ENCODE results near the gene WWOX.

Gene WWOX

DNA sequence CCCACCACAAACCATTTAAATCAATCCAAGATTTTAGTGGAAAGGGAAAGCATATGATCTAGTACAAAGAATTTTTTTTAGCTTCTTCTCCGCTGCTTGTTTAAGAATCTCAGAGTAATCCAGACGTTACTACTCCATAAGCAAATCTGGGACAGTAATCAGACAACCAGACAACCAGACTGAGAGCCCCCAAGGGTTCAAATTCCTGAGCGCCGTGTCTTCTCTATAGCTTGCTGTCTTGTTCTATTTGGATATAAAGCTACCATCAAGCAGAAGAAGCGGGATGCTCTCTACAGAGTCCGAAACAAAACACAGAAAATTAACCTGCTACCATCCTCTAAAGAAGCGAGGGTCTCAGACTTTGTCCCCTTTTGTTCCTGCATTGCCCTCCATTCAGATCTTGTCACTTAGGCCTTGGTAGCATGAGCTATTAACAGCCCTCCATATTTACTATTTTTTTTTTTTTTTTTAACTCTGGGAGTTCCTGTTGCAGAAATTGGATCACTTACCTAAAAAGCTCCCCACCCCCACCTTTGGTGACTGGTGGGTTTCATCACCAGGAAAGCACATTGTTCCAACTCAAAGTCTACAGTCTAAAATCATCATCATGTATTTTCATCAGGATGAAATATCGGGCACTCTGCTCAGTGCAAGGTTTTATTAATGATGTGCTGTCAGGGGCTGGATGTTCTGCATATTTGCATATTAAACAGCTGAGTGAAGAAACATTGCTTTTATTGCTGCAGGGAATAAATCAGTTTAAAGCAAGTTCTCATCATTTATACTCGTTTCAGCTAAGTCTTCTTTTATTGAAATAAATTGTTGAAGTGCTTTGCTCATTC lies 576.7 kb downstream of the WWOX start:
- DNase-seq, result no peak

DNA sequence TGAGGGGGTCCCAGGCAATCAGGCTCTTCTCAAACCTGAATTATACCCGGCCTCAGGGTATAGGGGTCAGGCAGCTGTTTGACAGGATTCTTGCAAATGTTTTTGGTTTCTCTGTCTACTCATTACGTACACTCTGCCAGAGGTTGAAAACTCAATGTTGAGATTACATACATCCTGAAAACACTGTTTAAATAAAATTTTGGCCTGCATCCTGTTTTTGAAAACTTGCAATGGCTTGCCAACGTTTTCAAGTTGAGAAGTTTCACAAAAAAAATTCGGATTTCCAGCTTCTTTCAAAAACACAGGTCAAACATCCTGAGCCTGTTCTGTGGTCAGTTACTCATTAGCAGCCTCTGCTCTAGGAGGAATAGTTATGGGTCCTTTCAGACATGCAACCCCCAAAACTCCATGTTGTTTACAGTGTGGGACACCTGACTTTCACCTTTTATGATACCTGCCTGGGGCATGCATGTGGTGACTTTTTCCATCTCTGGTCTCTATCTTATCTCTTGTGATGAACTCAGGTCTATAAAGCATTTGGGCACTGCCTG lies 577.8 kb downstream of the WWOX start:
- no peak for DNase-seq

DNA sequence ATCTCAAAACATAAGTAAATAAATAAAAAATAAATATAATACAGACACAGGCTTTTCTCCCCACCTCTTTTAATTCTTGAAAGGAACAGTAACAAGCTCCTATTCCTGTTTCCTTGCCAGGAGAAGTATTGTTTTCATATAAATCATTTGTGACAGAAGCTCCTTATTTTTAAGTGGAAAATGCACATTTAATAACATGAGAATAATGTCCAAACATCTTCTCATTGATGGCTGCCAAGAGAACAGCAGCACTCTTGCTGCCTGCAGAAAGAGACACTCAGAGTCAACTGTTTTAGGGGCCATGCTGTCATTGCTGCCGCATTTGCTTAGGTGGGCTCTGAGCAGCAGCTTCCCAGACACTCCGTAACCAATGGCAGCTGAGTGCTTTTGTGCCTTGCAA lies 580.1 kb downstream of the WWOX start:
- no peak for DNase-seq

- no peak for DNase-seq
Measured at GRCh38 chr16:78681743-78682142, 582.3 kb downstream of the WWOX start.

DNA sequence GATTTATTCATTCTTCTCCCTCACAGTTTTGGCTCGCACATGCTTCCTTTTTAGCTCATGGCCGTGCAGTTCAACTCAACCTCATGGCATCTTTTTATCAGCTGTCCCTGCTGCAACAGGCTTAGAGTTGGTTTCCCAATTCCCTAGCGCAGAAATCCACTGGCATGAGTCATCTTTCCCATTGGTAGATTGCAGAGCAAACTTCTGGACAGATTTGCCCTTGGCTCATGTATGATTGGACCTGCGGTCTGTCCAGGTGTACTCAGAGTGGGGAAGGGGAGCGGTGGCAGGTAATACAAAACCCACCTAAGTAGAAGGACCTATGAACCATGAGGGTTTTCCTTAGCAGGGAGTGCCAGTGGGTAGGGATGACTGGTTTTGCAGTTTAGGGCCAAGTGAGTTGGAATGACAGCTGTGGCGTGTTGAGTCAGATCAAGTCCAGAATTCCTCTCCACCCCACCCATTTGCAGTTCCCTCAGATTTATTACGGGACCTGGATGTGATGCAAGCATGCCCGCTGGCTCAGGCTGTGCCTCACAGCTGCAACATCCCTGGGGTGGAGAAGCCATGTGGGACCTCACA lies 584.7 kb downstream of the WWOX start:
- DNase-seq, result no peak

DNA sequence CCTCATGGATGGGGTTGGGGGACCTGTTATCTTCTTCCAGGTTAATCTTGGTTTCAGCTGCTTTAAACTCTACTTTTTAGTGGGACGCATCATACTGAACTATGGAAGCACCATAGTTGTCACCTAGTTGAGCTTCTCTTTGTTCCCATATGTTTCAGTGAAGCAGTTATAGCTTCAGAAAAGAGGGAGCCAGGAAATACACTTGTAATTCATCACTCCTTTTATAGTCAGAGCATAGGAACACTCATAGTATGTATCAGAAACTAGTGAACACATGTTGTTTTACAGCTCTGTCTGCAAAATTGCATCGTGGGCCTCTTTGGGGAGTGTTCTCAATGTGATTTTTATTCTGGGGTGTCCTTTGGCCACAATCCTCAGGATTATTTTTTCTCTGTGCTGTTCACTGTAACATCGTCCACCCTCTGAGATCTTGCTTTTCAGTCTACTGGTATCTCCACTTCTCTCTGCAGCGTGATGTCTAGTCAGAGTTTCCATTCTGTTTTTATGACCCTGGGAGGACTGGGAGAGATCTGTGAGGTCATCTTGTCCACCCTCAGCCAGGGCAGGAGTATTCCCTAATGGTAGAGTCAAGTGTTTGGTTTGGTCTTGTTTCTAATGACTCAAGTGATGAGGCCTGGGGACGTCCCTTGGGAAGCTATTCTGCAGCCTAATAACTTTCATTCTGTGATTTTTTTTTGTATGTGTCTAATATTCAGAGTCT lies 585.4 kb downstream of the WWOX start:
- DNase-seq, result no peak

- DNase-seq, result no peak
Measured at GRCh38 chr16:78686601-78687000, 587.1 kb downstream of the WWOX start.

GRCh38 chr16:78689028-78689427 lies 589.6 kb downstream of the WWOX start:
- no peak for DNase-seq

DNA sequence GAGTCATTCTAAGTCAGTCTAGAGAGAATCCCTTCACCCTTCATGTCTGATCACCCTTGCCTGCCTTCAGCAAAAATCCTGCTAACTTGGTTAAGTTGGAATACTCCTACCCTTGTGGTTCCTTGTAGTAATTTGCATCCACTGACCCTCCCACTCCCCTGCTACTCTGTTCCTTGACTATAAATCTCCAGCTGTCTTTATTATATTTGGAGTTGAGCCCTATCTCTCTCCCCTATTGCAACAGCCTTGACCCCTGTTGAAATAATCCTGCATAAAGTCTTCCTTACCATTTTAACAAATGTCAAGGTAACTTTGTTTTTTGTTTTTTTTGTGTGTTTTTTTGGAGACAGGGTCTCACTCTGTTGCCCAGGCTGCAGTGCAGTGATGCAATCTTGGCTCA lies 590.1 kb downstream of the WWOX start:
- DNase-seq, result no peak

- no peak for DNase-seq
Measured at GRCh38 chr16:78690510-78690909, 591.1 kb downstream of the WWOX start.

GRCh38 chr16:78691746-78692145 lies 592.3 kb downstream of the WWOX start:
- peak; percentile 22 for DNase-seq

DNA sequence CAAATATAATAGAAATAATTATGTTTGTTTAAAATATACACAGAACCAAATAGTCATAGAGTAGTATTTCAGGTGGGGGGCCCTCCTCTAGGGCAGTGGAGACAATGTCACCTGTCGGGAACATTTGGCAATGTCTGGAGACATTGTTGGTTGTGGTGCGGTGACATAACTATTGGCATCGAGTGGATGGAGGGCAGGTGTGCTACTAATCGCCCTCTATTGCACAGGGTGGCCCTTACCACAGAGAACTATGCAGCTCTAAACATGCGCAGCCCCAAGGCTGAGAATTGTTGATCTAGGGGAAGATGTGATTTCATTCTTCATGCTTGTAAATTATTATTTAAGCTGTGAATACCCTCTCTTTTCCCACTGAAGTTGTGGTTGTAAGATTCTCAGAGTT lies 594.0 kb downstream of the WWOX start:
- DNase-seq, result no peak

DNA sequence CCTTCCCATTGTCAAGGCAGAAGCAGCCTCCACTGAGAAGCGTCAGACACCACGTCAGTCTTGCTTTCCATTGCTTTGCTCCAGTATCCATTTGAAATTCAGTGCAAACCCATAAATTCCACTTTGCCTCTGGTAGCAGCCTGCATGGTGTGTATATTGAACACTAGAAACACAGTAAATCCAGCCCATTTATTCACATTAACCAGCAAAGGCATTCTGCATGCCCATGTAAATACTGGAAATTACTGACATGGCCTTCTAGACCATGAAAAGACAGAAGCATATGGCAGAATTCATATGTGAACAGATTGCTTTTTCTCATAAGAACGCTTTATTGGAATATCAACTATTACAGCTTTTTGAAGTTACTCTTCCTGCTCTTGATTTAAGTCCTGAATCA lies 595.0 kb downstream of the WWOX start:
- no peak for DNase-seq

DNA sequence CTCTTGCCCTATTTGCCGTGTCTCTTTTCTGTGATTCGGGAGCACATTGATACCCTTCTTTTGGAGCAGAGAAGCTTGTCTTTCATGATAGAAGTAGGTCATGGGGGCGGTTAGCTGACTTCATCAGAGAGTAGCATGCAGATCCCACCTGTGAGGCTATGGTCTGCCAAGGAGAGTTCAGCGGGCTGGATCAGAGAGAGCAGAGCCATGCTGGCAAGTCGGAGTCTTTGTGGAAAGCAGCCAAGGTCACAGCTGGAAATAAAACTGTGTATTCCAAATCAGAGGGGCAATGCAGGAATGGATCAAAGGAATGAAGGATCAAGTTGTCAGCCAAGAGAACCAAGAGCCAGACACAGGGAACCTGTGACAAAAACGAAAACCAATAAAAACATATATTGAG lies 595.9 kb downstream of the WWOX start:
- no peak for DNase-seq

- DNase-seq, result no peak
Measured at GRCh38 chr16:78696797-78697196, 597.3 kb downstream of the WWOX start.

GRCh38 chr16:78697426-78697825 lies 598.0 kb downstream of the WWOX start:
- DNase-seq, result no peak

GRCh38 chr16:78703936-78704335 lies 604.5 kb downstream of the WWOX start:
- no peak for DNase-seq

GRCh38 chr16:78704416-78704815 lies 605.0 kb downstream of the WWOX start:
- no peak for DNase-seq

- peak; percentile 50 for DNase-seq
Measured at GRCh38 chr16:78705694-78706093, 606.2 kb downstream of the WWOX start.

GRCh38 chr16:78706637-78707036 lies 607.2 kb downstream of the WWOX start:
- DNase-seq, result no peak

- no peak for DNase-seq
Measured at GRCh38 chr16:78709137-78709884, 609.9 kb downstream of the WWOX start.

GRCh38 chr16:78715106-78715505 lies 615.7 kb downstream of the WWOX start:
- DNase-seq, result no peak

- no peak for DNase-seq
Measured at GRCh38 chr16:78715673-78716072, 616.2 kb downstream of the WWOX start.

Measured in inflammatory macrophage treated with lipopolysaccharide for 4 hours (primary cell).